ENCODE data around the gene CCR1. TPM values are rescaled to one million over a fixed set of nuclear protein-coding genes. Genes with fewer than 3 reads are reported as not detected.
"Not testable (repeated sequence)": the region's sequence is repeated elsewhere in the genome, so short reads cannot be mapped to it uniquely, and the experiment has no call there.

The CCR1 gene
- total RNA-seq, 1 donor from 2014 or later = 0.12 TPM

GRCh38 chr3:46212101-46212500, 4.0 kb upstream of the CCR1 start:
- TF ChIP-seq, protein P1, sequence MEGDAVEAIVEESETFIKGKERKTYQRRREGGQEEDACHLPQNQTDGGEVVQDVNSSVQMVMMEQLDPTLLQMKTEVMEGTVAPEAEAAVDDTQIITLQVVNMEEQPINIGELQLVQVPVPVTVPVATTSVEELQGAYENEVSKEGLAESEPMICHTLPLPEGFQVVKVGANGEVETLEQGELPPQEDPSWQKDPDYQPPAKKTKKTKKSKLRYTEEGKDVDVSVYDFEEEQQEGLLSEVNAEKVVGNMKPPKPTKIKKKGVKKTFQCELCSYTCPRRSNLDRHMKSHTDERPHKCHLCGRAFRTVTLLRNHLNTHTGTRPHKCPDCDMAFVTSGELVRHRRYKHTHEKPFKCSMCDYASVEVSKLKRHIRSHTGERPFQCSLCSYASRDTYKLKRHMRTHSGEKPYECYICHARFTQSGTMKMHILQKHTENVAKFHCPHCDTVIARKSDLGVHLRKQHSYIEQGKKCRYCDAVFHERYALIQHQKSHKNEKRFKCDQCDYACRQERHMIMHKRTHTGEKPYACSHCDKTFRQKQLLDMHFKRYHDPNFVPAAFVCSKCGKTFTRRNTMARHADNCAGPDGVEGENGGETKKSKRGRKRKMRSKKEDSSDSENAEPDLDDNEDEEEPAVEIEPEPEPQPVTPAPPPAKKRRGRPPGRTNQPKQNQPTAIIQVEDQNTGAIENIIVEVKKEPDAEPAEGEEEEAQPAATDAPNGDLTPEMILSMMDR (conservative IDR thresholded peaks at IDR 0.05) = no peak
- no peak overlapping the region for H3K27ac Mint-ChIP-seq (ENCODE audit: unreplicated experiment)
- H3K36me3 Mint-ChIP-seq (ENCODE audit: low read depth) = no peaks in the 10 kb centered on the region
- DNase-seq (ENCODE audit: low read depth, low spot score) = no peak
- H3K4me3 Mint-ChIP-seq = no peak overlapping the region
- H3K4me1 Mint-ChIP-seq = peaks cover 5% of the 10 kb centered on the region
- peaks cover 2% of the 10 kb centered on the region for H3K9me3 Mint-ChIP-seq
- peaks cover 3% of the 10 kb centered on the region for H3K27me3 Mint-ChIP-seq (ENCODE audit: low read depth)

GRCh38 chr3:46209746-46210470, 1.8 kb upstream of the CCR1 start:
- H3K9me3 Mint-ChIP-seq = peaks cover 2% of the 10 kb centered on the region
- peaks cover 5% of the 10 kb centered on the region for H3K4me1 Mint-ChIP-seq

GRCh38 chr3:46209053-46209452, 940 bp upstream of the CCR1 start:
- DNase-seq (ENCODE audit: low read depth, low spot score) = no peak
- Mint-ChIP-seq H3K4me3 (no peak overlapping the region), H3K9me3 (peaks cover 2% of the 10 kb centered on the region), H3K36me3 (ENCODE audit: low read depth) (no peaks in the 10 kb centered on the region), H3K4me1 (peaks cover 5% of the 10 kb centered on the region), H3K27ac (ENCODE audit: unreplicated experiment) (no peak overlapping the region), H3K27me3 (ENCODE audit: low read depth) (no peaks in the 10 kb centered on the region)
- TF ChIP-seq, protein P1 (conservative IDR thresholded peaks at IDR 0.05) = no peak

More at GRCh38 chr3:46209746-46210470, 1.8 kb upstream of the CCR1 start:
- Mint-ChIP-seq H3K27me3 (ENCODE audit: low read depth) (no peaks in the 10 kb centered on the region), H3K27ac (ENCODE audit: unreplicated experiment) (no peak overlapping the region), H3K4me3 (no peak overlapping the region), H3K36me3 (ENCODE audit: low read depth) (no peaks in the 10 kb centered on the region)
- DNase-seq (ENCODE audit: low read depth, low spot score) = no peak
- TF ChIP-seq, protein P1 (conservative IDR thresholded peaks at IDR 0.05) = no peak

DNA sequence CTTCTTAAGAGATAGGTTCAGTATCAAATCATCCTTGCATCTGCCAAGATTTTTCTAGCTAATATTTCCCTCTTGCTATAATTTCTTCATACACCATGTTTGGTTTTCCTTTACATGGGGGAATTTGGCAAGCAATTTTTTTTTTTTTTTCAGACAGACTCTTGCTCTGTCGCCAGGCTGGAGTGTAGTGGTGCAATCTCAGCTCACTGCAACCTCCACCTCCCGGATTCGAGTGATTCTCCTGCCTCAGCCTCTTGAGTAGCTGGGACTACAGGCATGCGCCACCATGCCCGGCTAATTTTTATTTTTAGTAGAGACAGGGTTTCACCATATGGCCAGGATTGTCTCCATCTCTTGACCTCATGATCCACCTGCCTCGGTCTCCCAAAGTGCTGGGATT, 599 bp downstream of the CCR1 start:
- not testable (repeated sequence) for H3K27me3 Mint-ChIP-seq (ENCODE audit: low read depth); H3K4me1 Mint-ChIP-seq; H3K36me3 Mint-ChIP-seq (ENCODE audit: low read depth); DNase-seq (ENCODE audit: low read depth, low spot score); H3K4me3 Mint-ChIP-seq; H3K9me3 Mint-ChIP-seq; H3K27ac Mint-ChIP-seq (ENCODE audit: unreplicated experiment)

DNA sequence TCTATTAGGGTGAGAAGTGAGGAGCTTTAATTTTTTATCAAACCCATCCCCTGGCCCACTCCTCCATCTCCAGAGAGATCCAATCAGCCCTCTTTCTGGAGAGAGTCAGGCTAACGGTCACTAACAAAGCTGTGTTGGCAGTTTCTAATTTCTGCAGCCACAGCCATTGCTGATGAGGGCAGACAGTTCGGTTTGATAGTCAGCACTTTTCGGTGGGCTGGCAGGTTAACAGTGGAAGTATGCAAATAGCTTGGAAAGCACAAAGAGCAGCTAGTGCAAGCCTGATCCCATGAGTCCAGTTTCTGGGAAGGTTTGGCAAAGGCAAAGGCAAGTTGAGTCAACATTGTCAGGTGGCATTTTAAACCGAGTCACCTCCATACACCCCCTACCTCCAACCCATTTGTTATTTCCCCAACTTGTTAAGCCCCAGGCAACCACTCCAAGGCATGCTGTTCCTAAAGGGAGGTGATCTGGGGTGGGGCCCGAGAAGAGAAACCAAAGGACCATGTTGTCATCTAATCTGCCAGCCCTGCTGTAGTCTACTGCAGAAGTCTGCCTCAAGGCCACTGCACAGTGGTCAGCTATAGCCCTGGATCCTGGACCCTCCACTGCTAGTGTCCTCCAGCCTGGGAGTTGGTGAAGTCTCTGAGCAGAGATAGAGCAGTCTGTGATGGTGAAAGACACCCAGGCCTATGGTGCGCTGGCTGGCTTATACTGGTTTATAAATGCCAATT, 1.7 kb downstream of the CCR1 start:
- DNase-seq (ENCODE audit: low read depth, low spot score) = no peak
- Mint-ChIP-seq H3K9me3 (peaks cover 2% of the 10 kb centered on the region), H3K36me3 (ENCODE audit: low read depth) (no peaks in the 10 kb centered on the region), H3K27me3 (ENCODE audit: low read depth) (no peaks in the 10 kb centered on the region), H3K27ac (ENCODE audit: unreplicated experiment) (no peak overlapping the region), H3K4me3 (no peak overlapping the region), H3K4me1 (peaks cover 5% of the 10 kb centered on the region)
- TF ChIP-seq, protein P1 (conservative IDR thresholded peaks at IDR 0.05) = no peak

Data from neural crest cell (in vitro differentiated cells).